ENCODE results near the gene MMP17. TPM values are rescaled to one million over a fixed set of nuclear protein-coding genes. Genes with fewer than 3 reads are reported as not detected.

Gene MMP17
- total RNA-seq, 6 donors from 2014 or later, result 3.1 to 7.1 (median 5.9) TPM

GRCh38 chr12:131835616-131836171 lies 7.5 kb downstream of the MMP17 start:
- Histone ChIP-seq H3K4me1 (peaks cover 6 to 17% (median 7%) of the 10 kb centered on the region in 4 donors), H3K27me3 (peaks cover 2 to 22% (median 6%) of the 10 kb centered on the region in 4 donors), H3K27ac (no peak overlapping the region), H3K4me3 (no peak overlapping the region), H3K9me3 (no peaks in the 10 kb centered on the region), H3K36me3 (no peaks in the 10 kb centered on the region)
- ATAC-seq (ENCODE audit: low FRiP score in 2 of 2), result no peak
- 81 to 93% methylated on average over 4 to 7 of the region's 7 CpGs for WGBS, 2 donors
- TF ChIP-seq POLR2AphosphoS5 (IDR thresholded peaks at IDR 0.05) (no peak), POLR2A (IDR thresholded peaks at IDR 0.05) (no peak), CTCF (IDR thresholded peaks at IDR 0.05) (no peak), EP300 (IDR thresholded peaks at IDR 0.05) (no peak)
- no peak for DNase-seq

- TF ChIP-seq CTCF (IDR thresholded peaks at IDR 0.05) (no peak), POLR2AphosphoS5 (IDR thresholded peaks at IDR 0.05) (no peak), POLR2A (IDR thresholded peaks at IDR 0.05) (no peak), EP300 (IDR thresholded peaks at IDR 0.05) (no peak)
- Histone ChIP-seq H3K4me1 (peaks cover under 1 to 12% (median 2%) of the 10 kb centered on the region in 4 donors), H3K27me3 (peaks cover under 1 to 17% (median 4%) of the 10 kb centered on the region in 4 donors), H3K4me3 (no peak overlapping the region), H3K9me3 (no peaks in the 10 kb centered on the region), H3K36me3 (no peaks in the 10 kb centered on the region), H3K27ac (no peak overlapping the region)
- DNase-seq (no peak), ATAC-seq (ENCODE audit: low FRiP score in 2 of 2) (no peak)
- 40 to 70% methylated on average over 2 to 3 of the region's 3 CpGs for WGBS, 2 donors
These were observed 8.0 kb downstream of the MMP17 start for GRCh38 chr12:131836193-131836592.

GRCh38 chr12:131836714-131837397 lies 8.7 kb downstream of the MMP17 start:
- no peak for ATAC-seq (ENCODE audit: low FRiP score in 2 of 2)
- 84 to 89% methylated on average over 12 of the region's 13 CpGs for WGBS, 2 donors
- H3K9me3 ChIP-seq, result no peaks in the 10 kb centered on the region

GRCh38 chr12:131840643-131841416 lies 12.6 kb downstream of the MMP17 start:
- Histone ChIP-seq H3K4me1 (no peaks in the 10 kb centered on the region), H3K4me3 (no peak overlapping the region), H3K36me3 (no peaks in the 10 kb centered on the region), H3K9me3 (no peaks in the 10 kb centered on the region), H3K27me3 (no peaks in the 10 kb centered on the region), H3K27ac (no peak overlapping the region)
- peak in 1 of 2 donors; percentile 74 for DNase-seq
- no peak for TF ChIP-seq POLR2AphosphoS5 (IDR thresholded peaks at IDR 0.05)
- TF ChIP-seq EP300 (IDR thresholded peaks at IDR 0.05), result no peak
- TF ChIP-seq CTCF (IDR thresholded peaks at IDR 0.05), result no peak
- no peak for TF ChIP-seq POLR2A (IDR thresholded peaks at IDR 0.05)
- no peak for ATAC-seq (ENCODE audit: low FRiP score in 2 of 2)
- WGBS, 2 donors, result 81 to 92% methylated on average over 23 to 31 of the region's 46 CpGs

More at GRCh38 chr12:131836714-131837397, 8.7 kb downstream of the MMP17 start:
- Histone ChIP-seq H3K27me3 (peaks cover 0 to 14% (median 2%) of the 10 kb centered on the region in 4 donors), H3K4me3 (no peak overlapping the region), H3K36me3 (no peaks in the 10 kb centered on the region), H3K4me1 (peaks cover 0 to 8% (median 0%) of the 10 kb centered on the region in 4 donors), H3K27ac (no peak overlapping the region)
- TF ChIP-seq POLR2AphosphoS5 (IDR thresholded peaks at IDR 0.05), result no peak
- no peak for TF ChIP-seq EP300 (IDR thresholded peaks at IDR 0.05)
- no peak for TF ChIP-seq CTCF (IDR thresholded peaks at IDR 0.05)
- TF ChIP-seq POLR2A (IDR thresholded peaks at IDR 0.05), result no peak
- DNase-seq, result no peak
